Body of pancreas (tissue), 4 donors: Measurements from ENCODE around the gene ZNF346.

Experiments
- POLR2A ChIP-seq, 3 donors: fragments of 450-650 bp; IDR thresholded peaks; one replicate each; pipeline ENCODE4 v1.6.1; 2016; ENCODE audit warnings: antibody characterized with exemption in 3 of 3, mild to moderate bottlenecking in 2 of 3
- TF ChIP-seq, protein P1 (sequence below), 7 experiments: fragments of 450-650 bp in 4 of 7; fragments of 200-600 bp in 3 of 7; sonication (generic) in 3 of 7; IDR thresholded peaks; one replicate each; pipeline ENCODE4 v1.5.1; 2016 to 2019; ENCODE audit warnings: antibody characterized with exemption in 7 of 7

DNA sequence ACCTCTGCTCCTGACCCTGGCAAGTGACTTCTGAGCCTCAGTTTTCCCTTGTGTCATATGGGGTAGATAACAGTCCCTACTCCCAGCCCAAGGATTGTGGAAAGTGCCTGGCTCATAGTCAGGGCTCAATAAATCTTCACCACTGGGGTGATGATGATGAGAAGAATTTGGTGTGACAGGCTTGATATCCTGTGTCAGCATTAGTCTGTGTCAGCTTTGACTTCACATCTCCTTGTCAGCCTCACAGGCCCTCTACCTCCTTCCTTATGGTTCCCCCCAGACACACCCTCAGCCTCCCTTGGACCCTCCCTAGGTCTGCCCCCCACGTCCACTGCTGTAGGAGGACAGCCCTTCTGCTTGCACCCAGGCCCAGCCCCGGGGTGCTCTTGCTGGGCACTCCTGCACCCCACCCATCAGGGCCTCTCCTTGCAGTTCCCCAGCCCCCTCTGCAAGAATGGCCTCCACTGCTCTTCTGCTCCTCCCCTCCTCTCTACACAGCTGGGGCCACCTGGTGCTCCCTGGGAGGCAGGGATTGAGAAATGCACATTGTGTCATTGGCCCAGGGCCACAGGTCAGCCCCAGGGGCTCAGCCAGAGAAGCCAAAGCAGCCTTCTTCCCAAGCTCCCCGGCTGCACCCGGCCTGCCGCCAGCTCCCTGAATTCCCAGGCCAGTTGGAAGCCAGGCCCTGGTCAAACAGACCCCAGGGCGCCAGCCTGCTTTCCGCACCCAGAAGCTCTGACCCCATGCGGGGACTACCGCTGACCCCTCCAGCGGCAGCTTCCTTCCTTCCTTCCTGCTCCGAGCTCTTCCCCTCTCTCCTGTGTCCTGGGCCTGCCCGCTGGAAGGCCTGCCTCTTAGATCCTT lies 72.0 kb downstream of the ZNF346 start:
- TF ChIP-seq, protein P1, sequence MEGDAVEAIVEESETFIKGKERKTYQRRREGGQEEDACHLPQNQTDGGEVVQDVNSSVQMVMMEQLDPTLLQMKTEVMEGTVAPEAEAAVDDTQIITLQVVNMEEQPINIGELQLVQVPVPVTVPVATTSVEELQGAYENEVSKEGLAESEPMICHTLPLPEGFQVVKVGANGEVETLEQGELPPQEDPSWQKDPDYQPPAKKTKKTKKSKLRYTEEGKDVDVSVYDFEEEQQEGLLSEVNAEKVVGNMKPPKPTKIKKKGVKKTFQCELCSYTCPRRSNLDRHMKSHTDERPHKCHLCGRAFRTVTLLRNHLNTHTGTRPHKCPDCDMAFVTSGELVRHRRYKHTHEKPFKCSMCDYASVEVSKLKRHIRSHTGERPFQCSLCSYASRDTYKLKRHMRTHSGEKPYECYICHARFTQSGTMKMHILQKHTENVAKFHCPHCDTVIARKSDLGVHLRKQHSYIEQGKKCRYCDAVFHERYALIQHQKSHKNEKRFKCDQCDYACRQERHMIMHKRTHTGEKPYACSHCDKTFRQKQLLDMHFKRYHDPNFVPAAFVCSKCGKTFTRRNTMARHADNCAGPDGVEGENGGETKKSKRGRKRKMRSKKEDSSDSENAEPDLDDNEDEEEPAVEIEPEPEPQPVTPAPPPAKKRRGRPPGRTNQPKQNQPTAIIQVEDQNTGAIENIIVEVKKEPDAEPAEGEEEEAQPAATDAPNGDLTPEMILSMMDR (IDR thresholded peaks at IDR 0.05): no peak
- no peak for TF ChIP-seq POLR2A (IDR thresholded peaks at IDR 0.05)
